ENCODE data around the gene RAPGEF2.

GRCh38 chr4:159284733-159285132 lies 181.9 kb downstream of the RAPGEF2 start:
- TF ChIP-seq CTCF (IDR thresholded peaks at IDR 0.05) (no peak), POLR2A (IDR thresholded peaks at IDR 0.05) (no peak), EP300 (IDR thresholded peaks at IDR 0.05) (no peak)

All from stomach (tissue), 4 donors.